ENCODE results near the gene DMD.

Gene DMD

DNA sequence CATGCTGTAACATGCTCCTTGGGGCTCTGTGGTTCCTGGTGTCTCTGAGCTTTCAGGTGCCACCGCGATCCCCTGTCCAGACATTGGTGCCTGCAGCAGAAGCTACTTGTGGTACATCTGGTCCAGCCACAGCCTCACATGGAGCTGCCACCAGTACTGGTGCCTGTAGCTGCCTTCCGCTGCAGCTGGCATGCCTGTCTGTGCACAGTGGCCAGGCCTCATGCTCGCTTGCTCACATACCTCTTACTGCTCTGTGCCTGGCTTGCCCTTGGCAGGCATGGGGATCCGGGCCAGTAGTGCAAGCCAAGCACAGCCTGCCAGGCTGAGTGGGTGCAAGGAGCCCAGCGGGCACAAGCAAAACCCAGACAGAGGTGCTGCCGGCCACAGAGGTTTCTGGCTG is 618.6 kb downstream of the DMD start:
- H3K4me3 ChIP-seq (ENCODE audit: low read depth, low read length), result no peak overlapping the region
- DNase-seq (ENCODE audit: low read depth), result no peak
- TF ChIP-seq, protein P1, sequence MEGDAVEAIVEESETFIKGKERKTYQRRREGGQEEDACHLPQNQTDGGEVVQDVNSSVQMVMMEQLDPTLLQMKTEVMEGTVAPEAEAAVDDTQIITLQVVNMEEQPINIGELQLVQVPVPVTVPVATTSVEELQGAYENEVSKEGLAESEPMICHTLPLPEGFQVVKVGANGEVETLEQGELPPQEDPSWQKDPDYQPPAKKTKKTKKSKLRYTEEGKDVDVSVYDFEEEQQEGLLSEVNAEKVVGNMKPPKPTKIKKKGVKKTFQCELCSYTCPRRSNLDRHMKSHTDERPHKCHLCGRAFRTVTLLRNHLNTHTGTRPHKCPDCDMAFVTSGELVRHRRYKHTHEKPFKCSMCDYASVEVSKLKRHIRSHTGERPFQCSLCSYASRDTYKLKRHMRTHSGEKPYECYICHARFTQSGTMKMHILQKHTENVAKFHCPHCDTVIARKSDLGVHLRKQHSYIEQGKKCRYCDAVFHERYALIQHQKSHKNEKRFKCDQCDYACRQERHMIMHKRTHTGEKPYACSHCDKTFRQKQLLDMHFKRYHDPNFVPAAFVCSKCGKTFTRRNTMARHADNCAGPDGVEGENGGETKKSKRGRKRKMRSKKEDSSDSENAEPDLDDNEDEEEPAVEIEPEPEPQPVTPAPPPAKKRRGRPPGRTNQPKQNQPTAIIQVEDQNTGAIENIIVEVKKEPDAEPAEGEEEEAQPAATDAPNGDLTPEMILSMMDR (IDR thresholded peaks at IDR 0.05; ENCODE audit: low read depth, low read length), result no peak
- TF ChIP-seq MYC (IDR thresholded peaks at IDR 0.05; ENCODE audit: low read depth, low read length) (no peak), POLR2A (IDR thresholded peaks at IDR 0.05; ENCODE audit: extremely low read depth, insufficient read length) (no peak)
- TF ChIP-seq, protein P2, sequence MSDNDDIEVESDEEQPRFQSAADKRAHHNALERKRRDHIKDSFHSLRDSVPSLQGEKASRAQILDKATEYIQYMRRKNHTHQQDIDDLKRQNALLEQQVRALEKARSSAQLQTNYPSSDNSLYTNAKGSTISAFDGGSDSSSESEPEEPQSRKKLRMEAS (IDR thresholded peaks at IDR 0.05; ENCODE audit: low read depth, low read length), result no peak

DNA sequence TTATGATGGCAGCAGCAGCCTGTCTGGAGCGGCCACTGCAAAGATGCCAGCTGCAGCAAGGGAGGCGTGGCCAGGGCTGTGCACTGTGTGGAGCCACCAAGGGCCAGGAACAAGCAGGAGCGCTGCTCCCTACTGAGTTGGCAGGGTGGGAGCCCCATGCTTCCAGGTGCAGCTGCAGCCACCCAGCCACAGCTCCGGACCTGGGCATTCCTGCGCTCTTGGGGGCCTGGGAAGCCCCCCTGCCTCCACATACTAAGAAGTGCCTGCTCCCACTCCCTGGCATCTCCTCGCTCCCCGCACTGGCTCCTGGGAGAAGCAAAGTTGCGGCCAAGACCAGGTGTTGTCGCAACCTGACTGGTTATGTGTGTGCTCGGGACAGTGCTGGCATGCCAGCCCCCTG is 619.8 kb downstream of the DMD start:
- no peak for DNase-seq (ENCODE audit: low read depth)
- no peak overlapping the region for H3K4me3 ChIP-seq (ENCODE audit: low read depth, low read length)
- TF ChIP-seq, protein P1 (IDR thresholded peaks at IDR 0.05; ENCODE audit: low read depth, low read length), result no peak
- TF ChIP-seq MYC (IDR thresholded peaks at IDR 0.05; ENCODE audit: low read depth, low read length) (no peak), POLR2A (IDR thresholded peaks at IDR 0.05; ENCODE audit: extremely low read depth, insufficient read length) (no peak)
- TF ChIP-seq, protein P2 (IDR thresholded peaks at IDR 0.05; ENCODE audit: low read depth, low read length), result no peak

DNA sequence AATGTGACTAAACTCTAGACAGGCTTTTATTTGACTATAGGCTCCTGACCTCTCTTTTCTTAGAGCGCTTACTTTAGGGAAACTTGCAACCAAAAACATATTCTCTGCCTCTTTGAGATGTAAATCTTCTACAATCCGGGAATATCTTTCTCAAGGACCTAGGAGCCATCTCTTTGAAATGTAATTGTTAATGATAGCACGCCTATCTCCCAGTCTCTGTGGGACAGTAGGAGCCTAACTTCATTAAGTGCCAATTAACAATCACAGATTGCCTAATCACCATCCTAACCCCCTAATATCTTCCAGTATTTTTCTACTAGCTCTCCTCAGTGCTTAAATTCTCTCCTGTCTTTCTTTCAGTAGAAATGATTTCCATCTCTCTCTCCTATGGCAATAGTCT is 628.6 kb downstream of the DMD start:
- no peak overlapping the region for H3K4me3 ChIP-seq (ENCODE audit: low read depth, low read length)
- DNase-seq (ENCODE audit: low read depth), result no peak
- TF ChIP-seq MYC (IDR thresholded peaks at IDR 0.05; ENCODE audit: low read depth, low read length), result no peak

DNA sequence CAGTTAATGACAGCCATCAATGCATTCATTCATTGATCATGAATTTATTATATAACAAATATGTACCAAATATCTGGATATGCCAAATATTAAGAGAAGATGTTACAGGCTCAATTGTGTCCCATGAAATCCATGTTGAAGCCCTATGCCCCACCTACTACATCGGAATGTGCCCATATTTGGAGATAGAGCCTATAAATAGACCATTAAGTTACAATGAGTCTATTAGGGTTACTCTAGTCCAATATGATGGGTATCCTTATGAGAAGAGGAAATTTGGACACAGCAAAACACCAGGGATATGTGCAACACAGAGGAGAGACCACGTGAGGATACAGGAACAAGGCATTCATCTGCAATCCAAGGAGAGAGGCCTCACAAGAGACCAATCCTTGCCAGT is 634.5 kb downstream of the DMD start:
- TF ChIP-seq, protein P1 (IDR thresholded peaks at IDR 0.05; ENCODE audit: low read depth, low read length), result no peak
- TF ChIP-seq, protein P2 (IDR thresholded peaks at IDR 0.05; ENCODE audit: low read depth, low read length), result no peak
- TF ChIP-seq MYC (IDR thresholded peaks at IDR 0.05; ENCODE audit: low read depth, low read length) (no peak), POLR2A (IDR thresholded peaks at IDR 0.05; ENCODE audit: extremely low read depth, insufficient read length) (no peak)
- no peak overlapping the region for H3K4me3 ChIP-seq (ENCODE audit: low read depth, low read length)
- DNase-seq (ENCODE audit: low read depth), result no peak

DNA sequence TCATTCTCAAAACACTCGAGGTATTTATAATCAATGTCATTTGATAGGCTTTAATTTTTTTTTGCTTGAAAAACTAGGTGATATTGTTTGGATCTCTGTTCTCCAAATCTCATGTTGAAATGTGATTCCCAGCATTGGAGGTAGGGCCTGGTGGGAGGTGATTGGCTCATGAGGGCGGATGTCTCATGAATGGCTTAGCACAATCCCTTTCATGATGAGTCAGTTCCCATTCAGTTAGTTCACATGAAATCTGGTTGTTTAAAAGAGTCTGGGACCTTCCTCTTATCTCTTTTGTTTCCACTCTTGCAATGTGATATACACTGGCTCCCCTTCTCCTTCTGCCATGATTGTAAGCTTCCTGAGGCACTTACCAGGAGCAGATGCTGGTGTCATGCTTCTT is 638.7 kb downstream of the DMD start:
- TF ChIP-seq MYC (IDR thresholded peaks at IDR 0.05; ENCODE audit: low read depth, low read length), result no peak
- TF ChIP-seq, protein P1 (IDR thresholded peaks at IDR 0.05; ENCODE audit: low read depth, low read length), result no peak
- DNase-seq (ENCODE audit: low read depth), result no peak
- no peak overlapping the region for H3K4me3 ChIP-seq (ENCODE audit: low read depth, low read length)

DNA sequence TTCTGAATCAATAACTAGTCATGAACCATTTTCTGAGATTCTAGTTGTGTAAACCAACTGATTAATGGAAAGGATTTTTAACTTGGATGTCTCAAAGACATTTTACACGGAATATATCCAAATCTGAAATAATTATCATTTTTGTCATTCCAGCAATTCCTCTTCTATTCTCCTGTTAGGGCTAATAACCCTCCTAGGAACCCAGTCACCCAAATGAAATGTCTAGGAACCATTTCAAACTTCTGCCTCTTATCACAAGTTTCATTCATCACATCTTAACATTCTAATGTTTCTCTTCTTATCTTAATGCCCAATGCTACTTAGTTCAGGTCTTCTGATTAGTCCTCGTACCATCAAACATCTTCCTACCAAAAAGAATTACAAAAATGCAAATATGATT is 639.8 kb downstream of the DMD start:
- no peak overlapping the region for H3K4me3 ChIP-seq (ENCODE audit: low read depth, low read length)
- TF ChIP-seq, protein P2 (IDR thresholded peaks at IDR 0.05; ENCODE audit: low read depth, low read length), result no peak
- TF ChIP-seq, protein P1 (IDR thresholded peaks at IDR 0.05; ENCODE audit: low read depth, low read length), result no peak
- TF ChIP-seq POLR2A (IDR thresholded peaks at IDR 0.05; ENCODE audit: extremely low read depth, insufficient read length) (no peak), MYC (IDR thresholded peaks at IDR 0.05; ENCODE audit: low read depth, low read length) (no peak)
- no peak for DNase-seq (ENCODE audit: low read depth)

Measured in NB4 (cell line).